Activated CD4-positive, alpha-beta T cell treated with anti-CD3 and anti-CD28 coated beads for 36 hours (primary cell): ENCODE data around the gene KIF6. TPM values are rescaled to one million over a fixed set of nuclear protein-coding genes. Genes with fewer than 3 reads are reported as not detected.

ENCODE experiments used
- ATAC-seq: fragments of 200-7000 bp; cut with Tn5 transposase; one replicate; pipeline ENCODE4 v1.10.0; 2021; ENCODE audit warnings: mild to moderate bottlenecking, moderate library complexity
- CTCF ChIA-PET: fragments of 350-600 bp; sonication (Branson Sonifier 250); formaldehyde crosslinking; loops from one replicate; lab custom pipeline; 2021; ENCODE audit warnings: antibody characterized with exemption; lab: Charles Lee
- POLR2A ChIA-PET: fragments of 350-600 bp; sonication (Branson Sonifier 250); formaldehyde crosslinking; loops from one replicate; lab custom pipeline; 2021; ENCODE audit warnings: antibody characterized with exemption, inconsistent platforms; lab: Charles Lee
- DNase-seq: peaks from one replicate; pipeline ENCODE4 v3.0.0-alpha.2; 2020
- H3K27ac Mint-ChIP-seq: one replicate; pipeline ENCODE4 v1.8.0; 2021; ENCODE audit warnings: mixed read lengths
- H3K27me3 Mint-ChIP-seq: one replicate; pipeline ENCODE4 v1.8.0; 2021; ENCODE audit warnings: mixed read lengths
- H3K36me3 Mint-ChIP-seq: one replicate; pipeline ENCODE4 v1.8.0; 2021; ENCODE audit warnings: low read depth, mixed read lengths
- H3K4me1 Mint-ChIP-seq: one replicate; pipeline ENCODE4 v1.8.0; 2021; ENCODE audit warnings: mixed read lengths
- H3K4me3 Mint-ChIP-seq: one replicate; pipeline ENCODE4 v1.8.0; 2021; ENCODE audit warnings: mild to moderate bottlenecking, moderate library complexity, mixed read lengths
- H3K9me3 Mint-ChIP-seq: one replicate; pipeline ENCODE4 v1.8.0; 2021; ENCODE audit warnings: low read depth, mixed read lengths
- intact Hi-C, 2 experiments: fragments of 100-400 bp; cut with DNase I in 1 of 2; cut with micrococcal nuclease in 1 of 2; formaldehyde crosslinking; loops; one replicate each; pipeline versions ENCODE4 v1.14.2 to v1.15.1; 2022 to 2024; cut with DNase I, micrococcal nuclease
- total RNA-seq, 2 experiments: library from RNA; stranded (reverse); gene quantifications; one replicate each; pipeline ENCODE4 v1.2.3, GENCODE V29; 2021

KIF6 gene
- total RNA-seq, 2 experiments from 2014 or later = 0.43 to 0.49 TPM

DNA sequence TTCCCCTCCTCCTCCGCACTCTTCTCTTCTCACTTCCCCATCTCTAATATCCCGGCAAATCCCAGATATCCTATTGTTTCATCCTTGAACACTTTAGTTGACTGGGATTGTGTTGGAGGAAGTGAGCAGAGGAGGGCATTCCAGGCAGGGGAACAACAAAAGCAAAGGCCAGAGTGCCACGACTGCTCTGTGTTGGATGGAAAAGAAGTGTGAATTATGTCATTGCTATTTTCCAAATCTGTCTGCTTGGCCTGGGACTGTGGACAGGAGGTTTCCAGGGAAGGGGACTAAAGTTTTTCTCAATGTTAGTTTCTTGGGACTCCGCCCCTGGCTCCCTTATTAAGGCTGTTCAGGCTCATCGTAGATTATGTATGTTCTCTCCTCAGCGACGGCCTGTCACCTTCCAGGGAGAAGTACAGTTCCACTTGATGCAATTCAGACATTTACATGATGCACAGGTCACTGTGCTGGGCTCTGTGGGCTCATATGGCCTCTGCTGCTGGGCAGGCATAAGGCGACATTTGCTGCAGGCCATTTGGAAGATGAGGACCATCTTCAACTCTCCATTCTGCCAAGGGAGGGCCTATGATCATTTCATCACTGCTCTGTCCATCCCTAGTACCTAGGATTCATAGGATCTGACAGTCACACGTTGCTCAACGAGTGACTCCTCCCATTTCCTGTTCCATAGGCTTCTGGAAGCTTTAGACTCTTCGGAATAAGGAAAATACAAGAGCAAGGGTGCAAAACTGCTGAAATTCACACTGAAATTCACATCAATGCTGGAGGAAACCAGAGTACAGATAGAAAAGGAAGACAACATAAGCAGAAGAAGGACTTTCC lies 303.6 kb downstream of the KIF6 start:
- Mint-ChIP-seq H3K4me1 (peaks cover 5% of the 10 kb centered on the region), H3K36me3 (no peaks in the 10 kb centered on the region), H3K4me3 (no peak overlapping the region), H3K27me3 (no peaks in the 10 kb centered on the region), H3K9me3 (no peaks in the 10 kb centered on the region), H3K27ac (no peak overlapping the region)
- no peak for DNase-seq
- ATAC-seq = no peak
- intact Hi-C loops = no loop called here
- CTCF ChIA-PET = no interaction called here
- POLR2A ChIA-PET = no interaction called here

DNA sequence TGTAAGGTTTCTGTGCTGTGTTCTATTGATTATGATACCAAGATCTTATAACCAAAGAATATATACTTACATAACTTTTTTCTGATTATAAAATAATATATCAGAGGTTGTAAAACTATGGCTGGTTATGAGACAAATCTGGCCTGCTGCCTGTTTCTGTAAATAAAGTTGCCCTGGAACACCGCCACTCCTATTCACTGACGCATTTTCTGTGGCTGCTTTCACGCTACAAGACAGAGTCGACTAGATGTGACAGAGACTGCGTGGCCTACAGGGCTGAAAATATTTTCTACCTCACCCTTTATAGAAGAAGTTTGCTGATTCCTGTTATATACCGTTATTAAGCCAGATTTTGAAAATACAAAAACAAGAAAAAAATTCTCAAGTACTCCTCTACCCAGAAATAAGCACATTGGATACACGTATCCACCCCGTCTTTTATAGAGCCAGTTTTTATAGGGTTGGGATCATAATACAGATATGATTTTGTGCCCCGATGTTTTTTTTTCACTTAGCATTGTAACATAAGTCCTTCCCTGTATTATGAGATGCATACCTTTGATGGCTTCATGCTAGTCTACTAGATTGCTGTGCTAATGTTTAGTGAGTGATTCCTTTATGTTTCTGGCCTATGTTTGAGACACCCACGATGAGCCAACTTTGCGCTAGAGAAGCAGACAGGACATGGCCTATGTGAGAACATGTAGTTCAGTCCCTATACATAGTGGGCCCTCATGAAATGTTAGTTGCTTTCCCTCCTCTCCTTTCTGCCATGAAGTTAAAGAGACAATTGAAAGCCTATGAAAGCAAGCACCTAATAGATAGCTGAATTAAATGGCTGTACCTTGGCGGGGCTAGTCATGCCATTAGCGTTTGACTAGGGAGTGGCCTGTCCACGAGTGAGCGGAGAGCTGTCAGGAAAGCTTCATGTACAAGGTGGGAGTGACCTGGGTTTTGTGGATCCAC lies 304.6 kb downstream of the KIF6 start:
- Mint-ChIP-seq H3K4me3 (no peak overlapping the region), H3K9me3 (no peaks in the 10 kb centered on the region), H3K4me1 (no peaks in the 10 kb centered on the region), H3K36me3 (no peaks in the 10 kb centered on the region), H3K27me3 (no peaks in the 10 kb centered on the region), H3K27ac (no peak overlapping the region)
- intact Hi-C loops = no loop called here
- POLR2A ChIA-PET = no interaction called here
- CTCF ChIA-PET = no interaction called here
- ATAC-seq = no peak
- no peak for DNase-seq

DNA sequence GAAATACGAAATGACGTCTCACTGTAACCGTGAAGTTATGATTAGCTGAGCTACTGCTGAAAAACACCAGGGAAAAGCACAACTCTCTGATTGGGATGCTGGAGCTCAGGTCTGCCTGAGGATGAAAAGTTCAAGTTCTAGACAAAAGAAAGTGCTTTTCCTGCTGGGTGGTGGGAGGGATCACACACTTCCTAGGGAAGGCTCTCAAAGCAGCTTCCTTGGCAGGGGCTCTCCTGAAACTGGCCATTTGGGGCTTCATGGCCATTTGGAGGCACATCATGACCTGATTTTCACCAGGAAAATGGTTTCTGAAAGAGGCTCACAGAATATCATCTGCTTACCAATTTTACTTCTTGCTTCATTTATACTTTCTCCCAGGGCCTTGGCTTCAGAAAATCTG lies 305.6 kb downstream of the KIF6 start:
- Mint-ChIP-seq H3K4me3 (no peak overlapping the region), H3K9me3 (no peaks in the 10 kb centered on the region), H3K4me1 (no peaks in the 10 kb centered on the region), H3K36me3 (no peaks in the 10 kb centered on the region), H3K27me3 (no peaks in the 10 kb centered on the region), H3K27ac (no peak overlapping the region)
- intact Hi-C loops = loop anchor here in 1 of 2 experiments (10.0 kb wide), 1 partner anchor 855 kb away; no protein-coding TSS in a partner anchor
- ATAC-seq = no peak
- no peak for DNase-seq
- ChIA-PET POLR2A (no interaction called here), CTCF (interaction anchor here (0.7 kb wide), 2 partner anchors 15 to 1179 kb away, joined by 3 to 4 read pairs; no protein-coding TSS in a partner anchor)

DNA sequence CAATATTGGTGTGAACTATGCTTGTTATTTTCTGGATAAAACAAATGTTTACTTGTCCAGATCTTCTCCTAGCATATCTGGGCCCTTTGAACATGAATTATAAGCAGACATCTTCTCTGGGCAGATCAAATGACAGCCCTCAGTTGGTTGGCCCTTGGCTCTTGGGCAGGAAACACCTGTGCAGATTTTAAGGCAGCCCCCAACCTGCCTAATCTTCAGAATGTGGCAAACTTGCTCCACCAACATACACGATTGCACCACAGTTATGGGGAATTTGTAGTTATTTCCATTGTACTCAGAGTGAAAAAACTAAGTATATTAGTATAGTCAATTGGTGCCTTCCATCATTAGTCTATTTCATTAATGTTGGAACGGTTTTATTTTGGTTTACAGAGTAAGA lies 307.8 kb downstream of the KIF6 start:
- Mint-ChIP-seq H3K4me3 (no peak overlapping the region), H3K36me3 (no peaks in the 10 kb centered on the region), H3K9me3 (no peaks in the 10 kb centered on the region), H3K4me1 (no peaks in the 10 kb centered on the region), H3K27ac (no peak overlapping the region), H3K27me3 (no peaks in the 10 kb centered on the region)
- ATAC-seq (no peak), DNase-seq (no peak)
- CTCF ChIA-PET = no interaction called here
- POLR2A ChIA-PET = no interaction called here
- intact Hi-C loops = loop anchor here in 1 of 2 experiments (10.0 kb wide), 1 partner anchor 853 kb away; no protein-coding TSS in a partner anchor

DNA sequence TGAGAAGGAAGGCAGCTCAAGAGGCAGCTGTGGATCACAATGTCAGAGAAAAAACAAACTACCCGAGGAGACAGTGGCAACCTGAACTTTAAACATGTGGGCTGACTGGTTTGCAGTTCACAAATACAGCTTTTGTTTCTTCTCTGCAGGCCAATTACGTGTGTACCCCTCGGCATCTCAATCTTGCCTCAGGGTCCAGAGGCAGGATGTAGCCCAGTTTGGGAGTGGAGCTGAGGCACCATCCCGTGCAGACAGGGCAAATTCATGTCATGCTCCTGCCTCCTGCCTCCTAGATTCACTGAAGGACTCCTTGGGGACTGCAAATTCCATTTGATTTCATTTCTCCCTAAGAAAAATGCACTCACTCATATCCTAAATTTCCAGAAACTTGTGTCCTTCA lies 308.5 kb downstream of the KIF6 start:
- Mint-ChIP-seq H3K4me3 (no peak overlapping the region), H3K27ac (no peak overlapping the region), H3K36me3 (no peaks in the 10 kb centered on the region), H3K4me1 (no peaks in the 10 kb centered on the region), H3K27me3 (no peaks in the 10 kb centered on the region), H3K9me3 (no peaks in the 10 kb centered on the region)
- POLR2A ChIA-PET = no interaction called here
- intact Hi-C loops = loop anchor here in 1 of 2 experiments (10.0 kb wide), 1 partner anchor 852 kb away; no protein-coding TSS in a partner anchor
- no peak for ATAC-seq
- no peak for DNase-seq
- CTCF ChIA-PET = no interaction called here

DNA sequence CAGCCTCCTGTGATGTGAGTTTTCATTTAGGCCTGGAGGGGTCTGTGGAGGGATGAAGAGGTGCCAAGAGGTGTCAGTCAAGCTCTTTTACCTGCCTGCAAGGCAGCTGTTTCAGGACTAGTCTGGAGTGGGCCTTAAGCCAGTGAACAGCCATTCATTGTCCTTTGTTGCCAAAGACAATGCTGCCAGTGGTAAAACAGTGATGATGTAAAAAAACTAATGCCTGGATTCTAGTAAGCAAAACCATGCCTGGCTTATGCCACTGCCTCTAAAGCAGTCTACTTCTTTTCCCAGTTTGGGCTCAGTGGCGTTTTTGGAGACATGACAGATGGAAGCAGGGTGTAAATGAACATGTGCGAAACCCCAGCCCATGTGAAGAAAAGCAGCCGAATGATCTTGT lies 309.2 kb downstream of the KIF6 start:
- intact Hi-C loops = loop anchor here in 1 of 2 experiments (10.0 kb wide), 1 partner anchor 851 kb away; no protein-coding TSS in a partner anchor
- Mint-ChIP-seq H3K9me3 (no peaks in the 10 kb centered on the region), H3K4me3 (no peak overlapping the region), H3K27me3 (no peaks in the 10 kb centered on the region), H3K36me3 (no peaks in the 10 kb centered on the region), H3K4me1 (no peaks in the 10 kb centered on the region), H3K27ac (no peak overlapping the region)
- ChIA-PET CTCF (no interaction called here), POLR2A (no interaction called here)
- DNase-seq (no peak), ATAC-seq (no peak)

DNA sequence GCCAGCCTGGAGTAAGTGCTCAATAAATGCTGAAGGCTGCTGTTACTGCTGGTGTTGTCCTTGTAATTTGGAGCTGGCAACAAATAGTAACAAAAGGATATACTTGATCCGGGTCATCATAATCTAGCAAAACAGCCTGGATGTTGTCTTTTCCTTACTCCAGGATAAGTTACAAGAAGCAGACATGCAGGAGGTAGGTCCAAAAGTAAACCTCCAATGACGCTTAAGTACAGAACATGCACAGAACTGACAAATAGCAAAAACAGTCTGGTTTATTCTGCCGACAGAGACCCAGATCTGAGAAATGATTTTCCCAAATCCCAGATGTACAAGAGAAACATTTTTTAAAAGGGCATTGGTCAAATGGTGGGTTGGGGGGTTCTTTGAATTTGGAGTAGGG lies 309.7 kb downstream of the KIF6 start:
- H3K4me3 Mint-ChIP-seq = no peak overlapping the region
- intact Hi-C loops = loop anchor here in 1 of 2 experiments (10.0 kb wide), 1 partner anchor 851 kb away; no protein-coding TSS in a partner anchor
- ATAC-seq = no peak
- DNase-seq = no peak
- ChIA-PET CTCF (no interaction called here), POLR2A (no interaction called here)
- H3K27me3 Mint-ChIP-seq = no peaks in the 10 kb centered on the region
- H3K9me3 Mint-ChIP-seq = no peaks in the 10 kb centered on the region
- H3K36me3 Mint-ChIP-seq = no peaks in the 10 kb centered on the region
- no peak overlapping the region for H3K27ac Mint-ChIP-seq
- H3K4me1 Mint-ChIP-seq = no peaks in the 10 kb centered on the region

DNA sequence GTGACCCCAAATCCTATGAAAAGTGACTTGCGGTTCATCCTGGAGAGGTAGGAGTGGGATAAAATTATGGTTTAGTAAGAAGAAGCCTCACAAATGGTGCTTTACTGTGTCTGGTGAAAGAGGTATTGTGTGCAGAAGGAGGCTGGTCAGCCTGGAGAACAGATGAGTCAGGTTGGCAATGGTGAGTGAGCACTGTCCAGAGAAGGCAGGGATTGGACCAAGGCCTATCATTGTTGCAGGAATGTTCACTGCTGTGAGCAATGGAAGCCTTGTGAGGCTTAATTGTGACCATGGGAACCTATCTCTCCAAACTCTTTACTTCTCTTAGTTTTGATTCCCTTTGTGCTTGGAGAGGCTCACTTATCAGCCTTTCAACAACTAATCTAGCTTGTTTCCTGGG lies 313.7 kb downstream of the KIF6 start:
- Mint-ChIP-seq H3K36me3 (no peaks in the 10 kb centered on the region), H3K27me3 (no peaks in the 10 kb centered on the region), H3K4me3 (no peak overlapping the region), H3K27ac (no peak overlapping the region), H3K4me1 (no peaks in the 10 kb centered on the region), H3K9me3 (no peaks in the 10 kb centered on the region)
- DNase-seq (no peak), ATAC-seq (no peak)
- POLR2A ChIA-PET = no interaction called here
- intact Hi-C loops = loop anchor here in 1 of 2 experiments (10.0 kb wide), 1 partner anchor 847 kb away; no protein-coding TSS in a partner anchor
- CTCF ChIA-PET = interaction anchor here (0.7 kb wide), 1 partner anchor 83 kb away, joined by 3 read pairs; no protein-coding TSS in a partner anchor

DNA sequence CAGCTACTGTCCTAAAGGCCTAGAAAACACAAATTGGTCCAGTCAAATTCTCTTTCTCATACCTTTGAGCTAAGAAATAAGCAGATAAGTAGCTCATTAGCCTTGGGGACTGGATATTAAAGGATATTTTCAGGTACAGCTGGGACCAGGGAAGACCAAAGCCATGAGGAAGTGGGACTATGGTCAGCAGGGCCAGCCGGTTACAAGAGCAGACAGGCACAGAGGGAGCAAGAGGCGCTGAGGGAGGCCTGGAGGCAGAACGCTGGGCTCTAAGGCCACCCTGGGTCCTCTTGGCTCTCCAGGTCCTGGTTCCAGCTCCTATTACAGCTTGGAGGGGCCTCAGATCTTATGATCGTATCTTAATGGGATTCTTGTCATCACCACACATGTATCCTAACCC lies 314.2 kb downstream of the KIF6 start:
- Mint-ChIP-seq H3K4me1 (no peaks in the 10 kb centered on the region), H3K27ac (no peak overlapping the region), H3K27me3 (no peaks in the 10 kb centered on the region), H3K4me3 (no peak overlapping the region), H3K36me3 (no peaks in the 10 kb centered on the region), H3K9me3 (no peaks in the 10 kb centered on the region)
- intact Hi-C loops = loop anchor here in 1 of 2 experiments (10.0 kb wide), 1 partner anchor 846 kb away; no protein-coding TSS in a partner anchor
- POLR2A ChIA-PET = no interaction called here
- DNase-seq (no peak), ATAC-seq (no peak)
- CTCF ChIA-PET = interaction anchor here (0.7 kb wide), 1 partner anchor 83 kb away, joined by 3 read pairs; no protein-coding TSS in a partner anchor

DNA sequence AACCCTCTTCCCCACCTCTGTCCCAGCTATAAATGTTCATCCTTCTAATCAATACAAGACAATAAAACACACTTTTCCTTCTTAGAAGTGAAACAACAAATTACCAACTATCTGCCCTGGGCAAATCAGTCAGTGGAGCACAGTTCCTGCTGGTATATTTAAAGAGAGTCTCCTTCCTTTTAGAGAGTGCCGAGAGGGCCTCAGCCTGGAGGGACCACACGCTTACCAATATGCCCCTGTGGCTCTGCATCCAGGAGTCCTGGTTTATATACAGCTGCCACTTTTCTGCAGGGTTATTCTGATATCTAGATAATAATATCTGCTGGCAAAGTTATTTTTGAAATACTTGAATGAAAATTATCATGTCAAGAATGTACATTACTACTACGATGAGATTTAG lies 315.3 kb downstream of the KIF6 start:
- H3K4me3 Mint-ChIP-seq = no peak overlapping the region
- H3K27ac Mint-ChIP-seq = no peak overlapping the region
- DNase-seq = no peak
- H3K9me3 Mint-ChIP-seq = no peaks in the 10 kb centered on the region
- H3K36me3 Mint-ChIP-seq = no peaks in the 10 kb centered on the region
- ChIA-PET CTCF (no interaction called here), POLR2A (no interaction called here)
- no peak for ATAC-seq
- intact Hi-C loops = loop anchor here in 1 of 2 experiments (10.0 kb wide), 1 partner anchor 845 kb away; no protein-coding TSS in a partner anchor
- no peaks in the 10 kb centered on the region for H3K27me3 Mint-ChIP-seq
- no peaks in the 10 kb centered on the region for H3K4me1 Mint-ChIP-seq

DNA sequence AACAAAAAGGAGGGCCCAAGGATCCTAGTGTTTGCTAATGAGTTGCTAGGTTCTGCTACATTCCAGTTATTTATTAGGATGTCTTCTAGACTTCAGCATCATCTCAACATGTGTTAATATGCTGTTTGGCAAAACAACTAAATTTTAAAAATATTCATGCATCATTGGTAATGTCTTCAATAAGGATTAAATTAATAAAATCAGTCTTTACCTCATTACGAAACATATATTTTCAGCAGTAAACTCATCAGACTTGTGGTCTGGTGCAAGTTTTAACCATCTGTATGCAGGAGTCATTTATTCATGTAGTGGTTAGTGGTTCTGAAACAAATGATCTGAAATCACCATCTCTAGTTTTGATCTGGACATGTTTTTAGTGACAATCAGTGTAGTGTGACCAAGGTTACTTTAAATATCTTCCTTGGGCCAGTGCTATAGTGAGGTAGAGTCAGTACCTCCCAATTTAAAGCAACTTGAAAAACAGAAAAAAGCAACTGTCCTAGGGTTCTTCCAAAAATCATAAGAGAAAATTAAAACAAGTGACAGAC lies 317.7 kb downstream of the KIF6 start:
- no peaks in the 10 kb centered on the region for H3K27me3 Mint-ChIP-seq
- no peaks in the 10 kb centered on the region for H3K36me3 Mint-ChIP-seq
- ChIA-PET POLR2A (no interaction called here), CTCF (no interaction called here)
- no peak overlapping the region for H3K4me3 Mint-ChIP-seq
- no peak for ATAC-seq
- intact Hi-C loops = no loop called here
- DNase-seq = no peak
- no peaks in the 10 kb centered on the region for H3K9me3 Mint-ChIP-seq
- no peak overlapping the region for H3K27ac Mint-ChIP-seq
- no peaks in the 10 kb centered on the region for H3K4me1 Mint-ChIP-seq
